Uterus (tissue), 4 donors: Measurements from ENCODE around the gene DUSP8. TPM values are rescaled to one million over a fixed set of nuclear protein-coding genes. Genes with fewer than 3 reads are reported as not detected.

Experiments used
- DNase-seq, 2 donors: peaks; one replicate each; pipeline ENCODE4 v3.0.0-alpha.2; 2019 to 2020
- H3K27ac ChIP-seq, 2 donors: fragments of 200-600 bp; sonication (generic); 1 replicate in 1 of 2; 2 replicates in 1 of 2; pipeline ENCODE4 v1.5.1; 2016 to 2018
- H3K27me3 ChIP-seq, 2 donors: fragments of 200-600 bp; sonication (generic); one replicate each; pipeline ENCODE4 v1.5.1; 2018 to 2019; ENCODE audit warnings: control low read depth in 1 of 2
- H3K36me3 ChIP-seq, 2 donors: fragments of 200-600 bp; sonication (generic); one replicate each; pipeline ENCODE4 v1.5.1; 2019; ENCODE audit warnings: control low read depth in 1 of 2
- H3K4me1 ChIP-seq, 2 donors: fragments of 200-600 bp; sonication (generic); one replicate each; pipeline ENCODE4 v1.5.1; 2018 to 2019; ENCODE audit warnings: control low read depth in 1 of 2
- H3K4me3 ChIP-seq, 2 donors: fragments of 200-600 bp; sonication (generic); 1 replicate in 1 of 2; 2 replicates in 1 of 2; pipeline ENCODE4 v1.5.1; 2018 to 2019; ENCODE audit warnings: mild to moderate bottlenecking in 1 of 2
- H3K9me3 ChIP-seq, 2 donors: fragments of 200-600 bp; sonication (generic); one replicate each; pipeline ENCODE4 v1.5.1; 2019; ENCODE audit warnings: control low read depth in 1 of 2
- POLR2A ChIP-seq, 2 donors: fragments of 450-650 bp; IDR thresholded peaks; one replicate each; pipeline ENCODE4 v1.6.1; 2016; ENCODE audit warnings: antibody characterized with exemption in 2 of 2, mild to moderate bottlenecking in 1 of 2, moderate library complexity in 1 of 2
- intact Hi-C: fragments of 100-400 bp; cut with DNase I; formaldehyde crosslinking; loops from one replicate; pipeline ENCODE4 v1.15.1; 2023; ENCODE audit warnings: low total_unique reads
- total RNA-seq, 4 donors: library from RNA; depleted of rRNA in 3 of 4; stranded (reverse); fragments of >200 nt in 3 of 4; gene quantifications; one replicate each; pipeline versions ENCODE4 v1.1.0 to v1.2.4, GENCODE V29; 2014 to 2023
- TF ChIP-seq, protein P1 (sequence below), 4 experiments: fragments of 200-600 bp in 2 of 4; fragments of 450-650 bp in 2 of 4; sonication (generic) in 2 of 4; IDR thresholded peaks; one replicate each; pipeline ENCODE4 v1.5.1; 2016 to 2019; ENCODE audit warnings: antibody characterized with exemption in 4 of 4, mild to moderate bottlenecking in 2 of 4, moderate library complexity in 1 of 4
- donor health status: DM: yes; HTN: yes; CAD: no.

The DUSP8 gene
- total RNA-seq, 4 donors from 2014 or later, result under 0.01 to 21.7 (median 3.1) TPM

DNA sequence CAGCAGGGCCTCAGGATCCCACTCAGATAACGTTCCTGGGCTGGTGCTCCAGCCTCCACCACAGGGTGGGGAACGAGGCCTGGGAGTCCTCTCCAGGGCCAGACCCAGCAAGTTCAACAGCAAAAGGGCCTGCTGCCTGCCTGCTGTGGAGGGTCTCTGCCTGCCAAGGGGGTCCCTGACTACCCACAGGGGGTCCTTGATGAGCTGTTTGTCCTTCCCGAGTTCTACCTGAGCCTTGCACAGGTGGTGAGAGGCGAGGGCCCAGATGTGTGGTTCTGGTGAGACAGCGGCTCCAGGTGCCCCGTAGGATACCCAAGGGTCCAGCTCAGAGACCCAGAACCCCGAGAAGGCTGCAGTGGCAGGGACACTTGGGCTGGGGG, 4.4 kb downstream of the DUSP8 start:
- Histone ChIP-seq H3K4me1 (peaks cover 0 to 29% of the 10 kb centered on the region in 2 donors), H3K27me3 (peaks cover 0 to 4% of the 10 kb centered on the region in 2 donors), H3K9me3 (no peaks in the 10 kb centered on the region), H3K36me3 (no peaks in the 10 kb centered on the region), H3K4me3 (no peak overlapping the region), H3K27ac (no peak overlapping the region)
- no peak for DNase-seq
- TF ChIP-seq POLR2A (IDR thresholded peaks at IDR 0.05), result no peak
- TF ChIP-seq, protein P1, sequence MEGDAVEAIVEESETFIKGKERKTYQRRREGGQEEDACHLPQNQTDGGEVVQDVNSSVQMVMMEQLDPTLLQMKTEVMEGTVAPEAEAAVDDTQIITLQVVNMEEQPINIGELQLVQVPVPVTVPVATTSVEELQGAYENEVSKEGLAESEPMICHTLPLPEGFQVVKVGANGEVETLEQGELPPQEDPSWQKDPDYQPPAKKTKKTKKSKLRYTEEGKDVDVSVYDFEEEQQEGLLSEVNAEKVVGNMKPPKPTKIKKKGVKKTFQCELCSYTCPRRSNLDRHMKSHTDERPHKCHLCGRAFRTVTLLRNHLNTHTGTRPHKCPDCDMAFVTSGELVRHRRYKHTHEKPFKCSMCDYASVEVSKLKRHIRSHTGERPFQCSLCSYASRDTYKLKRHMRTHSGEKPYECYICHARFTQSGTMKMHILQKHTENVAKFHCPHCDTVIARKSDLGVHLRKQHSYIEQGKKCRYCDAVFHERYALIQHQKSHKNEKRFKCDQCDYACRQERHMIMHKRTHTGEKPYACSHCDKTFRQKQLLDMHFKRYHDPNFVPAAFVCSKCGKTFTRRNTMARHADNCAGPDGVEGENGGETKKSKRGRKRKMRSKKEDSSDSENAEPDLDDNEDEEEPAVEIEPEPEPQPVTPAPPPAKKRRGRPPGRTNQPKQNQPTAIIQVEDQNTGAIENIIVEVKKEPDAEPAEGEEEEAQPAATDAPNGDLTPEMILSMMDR (IDR thresholded peaks at IDR 0.05), result no peak
- intact Hi-C loops, result no loop called here

DNA sequence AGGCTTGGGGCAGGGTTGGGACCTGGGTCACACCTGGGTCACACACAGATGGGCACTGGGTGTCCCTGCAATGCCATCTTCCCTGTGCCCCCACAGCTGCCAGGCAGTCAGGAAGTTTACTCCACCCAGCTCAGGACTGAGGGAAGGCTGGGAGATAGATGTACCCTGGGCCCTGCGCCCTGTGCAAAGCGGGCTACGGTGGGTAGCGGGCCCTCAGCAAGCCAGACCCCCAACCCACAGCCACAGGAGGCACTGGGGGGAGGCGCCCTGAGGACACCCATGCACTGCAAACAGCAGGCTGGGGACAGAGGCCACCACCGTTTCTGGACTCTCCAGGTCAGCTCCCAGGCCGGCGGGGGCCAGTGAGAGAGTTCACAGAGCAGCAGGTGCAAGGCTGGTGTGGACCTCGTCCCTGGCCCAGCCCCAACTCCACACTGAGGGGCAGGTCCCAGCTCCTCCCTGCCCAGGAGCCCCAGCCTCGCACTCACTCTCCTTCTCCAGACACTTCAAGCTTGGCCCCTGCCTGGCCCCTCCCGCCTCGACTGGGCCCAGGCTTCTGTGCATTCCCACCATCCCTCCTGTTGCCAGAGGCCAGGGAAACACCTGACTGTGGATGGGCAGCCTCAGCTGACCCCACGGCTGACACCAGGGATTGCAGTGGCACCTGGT, 4.9 kb downstream of the DUSP8 start:
- H3K4me3 ChIP-seq, result no peak overlapping the region
- TF ChIP-seq POLR2A (IDR thresholded peaks at IDR 0.05), result no peak
- TF ChIP-seq, protein P1 (IDR thresholded peaks at IDR 0.05), result no peak
- H3K27me3 ChIP-seq, result no peaks in the 10 kb centered on the region
- H3K4me1 ChIP-seq, result peaks cover 0 to 27% of the 10 kb centered on the region in 2 donors
- no peak overlapping the region for H3K27ac ChIP-seq
- no peaks in the 10 kb centered on the region for H3K9me3 ChIP-seq
- DNase-seq, result no peak
- no peaks in the 10 kb centered on the region for H3K36me3 ChIP-seq
- intact Hi-C loops, result no loop called here

DNA sequence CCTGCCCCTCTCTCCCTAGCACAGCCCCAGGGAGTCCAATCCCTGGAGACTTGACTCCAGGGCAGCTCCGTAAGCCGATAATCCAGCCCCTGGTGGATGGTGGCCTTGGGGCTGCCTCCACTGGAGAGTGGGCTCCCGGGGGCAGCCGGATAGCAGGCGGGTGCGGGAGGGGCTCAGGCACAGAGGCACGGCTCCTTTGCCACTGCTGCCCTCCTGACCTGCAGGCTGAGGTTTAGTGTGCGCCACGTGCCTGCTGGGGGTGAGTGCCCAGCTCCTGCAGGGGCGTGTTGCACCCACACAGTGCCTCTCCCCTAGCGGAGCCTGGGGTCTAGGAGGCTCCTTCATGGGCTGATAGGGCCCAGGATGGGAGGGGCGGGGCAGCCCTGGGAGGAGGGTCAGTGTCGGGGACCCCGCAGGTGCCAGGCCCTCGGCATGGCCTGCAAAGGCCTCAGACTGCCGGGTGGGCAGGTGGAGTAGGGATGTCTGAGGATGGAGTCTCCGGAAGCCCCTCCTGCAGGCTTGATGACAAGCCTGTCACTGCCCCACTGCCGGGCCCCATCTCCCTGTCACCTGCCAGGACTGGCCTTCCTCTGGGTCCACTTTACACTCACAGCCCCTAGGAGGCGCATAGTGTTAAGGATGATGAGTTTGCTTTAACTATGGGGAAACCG, 5.6 kb downstream of the DUSP8 start:
- intact Hi-C loops, result no loop called here

DNA sequence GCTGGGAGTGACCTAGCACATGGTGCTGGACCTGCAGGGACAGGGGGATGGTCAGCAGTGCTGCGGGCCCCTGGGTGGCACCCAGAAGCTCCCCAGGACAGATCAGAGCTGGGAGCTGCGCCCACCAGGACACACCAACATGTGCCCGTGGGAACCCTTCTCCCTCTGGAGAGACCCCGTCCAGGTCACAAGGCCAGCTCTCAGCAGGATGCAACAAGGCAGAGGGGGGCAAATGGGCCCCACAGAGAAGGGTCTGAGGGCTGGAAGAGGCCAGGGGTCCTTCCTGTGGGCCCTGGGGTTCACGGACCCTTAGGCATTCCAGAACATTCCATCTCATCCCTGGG, 6.2 kb downstream of the DUSP8 start:
- Histone ChIP-seq H3K4me3 (no peak overlapping the region), H3K4me1 (peaks cover 0 to 20% of the 10 kb centered on the region in 2 donors), H3K36me3 (no peaks in the 10 kb centered on the region), H3K27ac (no peak overlapping the region), H3K27me3 (no peaks in the 10 kb centered on the region), H3K9me3 (no peaks in the 10 kb centered on the region)
- DNase-seq, result no peak
- intact Hi-C loops, result no loop called here
- TF ChIP-seq, protein P1 (IDR thresholded peaks at IDR 0.05), result no peak
- TF ChIP-seq POLR2A (IDR thresholded peaks at IDR 0.05), result no peak

More for the DNA sequence above, 5.6 kb downstream of the DUSP8 start:
- no peak overlapping the region for H3K27ac ChIP-seq
- no peak for TF ChIP-seq POLR2A (IDR thresholded peaks at IDR 0.05)
- TF ChIP-seq, protein P1 (IDR thresholded peaks at IDR 0.05), result no peak
- no peak overlapping the region for H3K4me3 ChIP-seq
- no peaks in the 10 kb centered on the region for H3K27me3 ChIP-seq
- H3K36me3 ChIP-seq, result no peaks in the 10 kb centered on the region
- no peaks in the 10 kb centered on the region for H3K9me3 ChIP-seq
- no peak for DNase-seq
- peaks cover 0 to 27% of the 10 kb centered on the region in 2 donors for H3K4me1 ChIP-seq

DNA sequence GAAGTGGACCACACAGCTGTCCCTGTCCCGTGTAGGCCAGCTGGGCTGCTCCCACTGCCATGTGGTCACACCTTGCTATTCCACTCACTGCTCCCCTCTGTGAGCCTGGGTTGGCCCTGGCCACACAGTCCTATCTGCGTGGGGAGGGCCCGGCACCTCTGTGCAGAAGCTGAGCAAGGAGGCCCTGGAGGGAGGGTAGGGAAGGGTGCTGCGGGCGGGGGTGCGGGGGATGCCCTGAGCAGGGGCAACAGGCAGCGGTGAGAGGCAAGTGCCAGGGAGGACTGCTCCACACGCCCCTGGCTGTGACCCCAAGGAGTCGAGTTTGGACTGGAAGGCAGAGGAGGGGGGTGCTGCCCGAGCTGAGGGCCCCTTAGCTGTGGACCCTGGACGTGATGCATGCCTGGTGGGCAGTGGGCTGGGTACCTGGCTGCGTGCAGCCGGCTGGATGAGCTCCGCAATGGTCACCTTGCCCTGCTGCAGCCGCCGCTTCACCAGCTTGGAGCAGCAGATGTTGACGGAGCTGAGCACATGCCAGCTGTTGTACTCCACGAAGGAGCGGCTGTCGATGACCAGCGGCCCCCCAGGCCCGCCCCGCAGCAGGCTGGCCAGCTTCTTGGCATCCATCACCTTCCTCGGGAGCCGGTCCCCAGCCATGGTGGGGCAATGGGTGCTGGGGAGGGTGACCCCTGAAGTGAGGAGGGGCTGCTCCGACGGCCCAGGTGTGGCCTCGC, 6.7 kb downstream of the DUSP8 start:
- Histone ChIP-seq H3K4me1 (peaks cover 0 to 15% of the 10 kb centered on the region in 2 donors), H3K9me3 (no peaks in the 10 kb centered on the region), H3K27ac (peak overlapping the region; percentile 66), H3K36me3 (no peaks in the 10 kb centered on the region), H3K27me3 (no peaks in the 10 kb centered on the region), H3K4me3 (no peak overlapping the region)
- DNase-seq, result no peak
- intact Hi-C loops, result no loop called here
- TF ChIP-seq POLR2A (IDR thresholded peaks at IDR 0.05), result no peak
- TF ChIP-seq, protein P1 (IDR thresholded peaks at IDR 0.05), result no peak
